Measurements from ENCODE around the gene BTRC.
"Not testable (repeated sequence)": the region's sequence is repeated elsewhere in the genome, so short reads cannot be mapped to it uniquely, and the experiment has no call there.

The BTRC gene

GRCh38 chr10:101353692-101354327 lies at the start of gene BTRC:
Gene BTRC (plus strand): TSS chr10:101354165. CDS start chr10:101354181, 16 bp downstream.
- DNase-seq (ENCODE audit: low spot score): peak; percentile 99

GRCh38 chr10:101304316-101304715 lies 49.6 kb upstream of the BTRC start:
- DNase-seq (ENCODE audit: low spot score): peak; percentile 47

GRCh38 chr10:101305320-101306241 lies 48.4 kb upstream of the BTRC start:
- no peak for DNase-seq (ENCODE audit: low spot score)

- no peak for DNase-seq (ENCODE audit: low spot score)
Measured at GRCh38 chr10:101308051-101308450, 45.9 kb upstream of the BTRC start.

- DNase-seq (ENCODE audit: low spot score): peak; percentile 51
Measured at GRCh38 chr10:101310529-101311184, 43.3 kb upstream of the BTRC start.

- DNase-seq (ENCODE audit: low spot score): no peak
Measured at GRCh38 chr10:101311185-101312066, 42.5 kb upstream of the BTRC start.

- peak; percentile 89 for DNase-seq (ENCODE audit: low spot score)
Measured at GRCh38 chr10:101319241-101319915, 34.6 kb upstream of the BTRC start.

GRCh38 chr10:101321073-101321472 lies 32.9 kb upstream of the BTRC start:
- no peak for DNase-seq (ENCODE audit: low spot score)

GRCh38 chr10:101322266-101323108 lies 31.5 kb upstream of the BTRC start:
- DNase-seq (ENCODE audit: low spot score): no peak

- DNase-seq (ENCODE audit: low spot score): no peak
Measured at GRCh38 chr10:101323495-101323894, 30.5 kb upstream of the BTRC start.

GRCh38 chr10:101327454-101327853 lies 26.5 kb upstream of the BTRC start:
- DNase-seq (ENCODE audit: low spot score): not testable (repeated sequence)

- no peak for DNase-seq (ENCODE audit: low spot score)
Measured at GRCh38 chr10:101329341-101330032, 24.5 kb upstream of the BTRC start.

GRCh38 chr10:101330231-101330630 lies 23.7 kb upstream of the BTRC start:
- DNase-seq (ENCODE audit: low spot score): no peak

- DNase-seq (ENCODE audit: low spot score): peak; percentile 80
Measured at GRCh38 chr10:101330631-101331225, 23.2 kb upstream of the BTRC start.

- DNase-seq (ENCODE audit: low spot score): peak; percentile 44
Measured at GRCh38 chr10:101331956-101332355, 22.0 kb upstream of the BTRC start.

- DNase-seq (ENCODE audit: low spot score): not testable (repeated sequence)
Measured at GRCh38 chr10:101334259-101334658, 19.7 kb upstream of the BTRC start.

GRCh38 chr10:101336382-101336781 lies 17.6 kb upstream of the BTRC start:
- DNase-seq (ENCODE audit: low spot score): no peak

GRCh38 chr10:101337836-101338235 lies 16.1 kb upstream of the BTRC start:
- no peak for DNase-seq (ENCODE audit: low spot score)

GRCh38 chr10:101341438-101341837 lies 12.5 kb upstream of the BTRC start:
- DNase-seq (ENCODE audit: low spot score): no peak
